ENCODE data around the gene MEIS1.
A peak's percentile ranks its signal among the peaks of the same experiment; 100 is the strongest.

The MEIS1 gene

DNA sequence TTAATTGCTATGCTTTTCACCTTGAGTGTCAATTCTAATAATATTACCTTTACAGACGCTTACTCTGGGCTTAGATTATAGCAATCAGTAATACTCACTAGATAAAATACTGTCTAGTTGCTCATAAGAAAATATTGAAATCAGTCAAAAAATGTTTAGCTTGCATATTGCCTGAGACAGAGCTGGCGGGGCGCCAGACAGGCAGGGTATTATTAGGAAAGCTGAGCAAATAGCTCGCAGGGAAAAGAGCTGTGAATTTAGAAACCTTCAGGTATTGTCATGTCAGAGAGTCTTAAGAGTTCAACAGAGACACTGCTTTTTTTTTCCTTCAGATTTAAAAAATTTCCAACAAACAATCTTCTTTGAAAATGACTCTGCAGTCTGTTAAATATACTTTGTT, 118.4 kb downstream of the MEIS1 start:
- Histone ChIP-seq H3K23ac (ENCODE audit: low read length) (no peak overlapping the region), H3K9ac (ENCODE audit: low read length) (no peak overlapping the region), H3K79me1 (ENCODE audit: low read length) (no peaks in the 10 kb centered on the region), H3K36me3 (ENCODE audit: control insufficient read depth in 1 of 2, insufficient read depth in 2 of 2, low read length in 2 of 2) (peaks cover 4 to 6% of the 10 kb centered on the region in 2 experiments), H2AK5ac (ENCODE audit: low read length) (no peak overlapping the region), H3K4me3 (ENCODE audit: low read depth, low read length) (no peak overlapping the region), H2BK12ac (ENCODE audit: low read length) (no peak overlapping the region), H2AFZ (ENCODE audit: insufficient read depth, low read length, poor library complexity) (no peak overlapping the region), H3K79me2 (ENCODE audit: control insufficient read depth, insufficient read depth, low read length, poor library complexity) (no peaks in the 10 kb centered on the region), H3K4me1 (ENCODE audit: control insufficient read depth in 1 of 2, insufficient read depth in 2 of 2, low read length in 2 of 2) (no peaks in the 10 kb centered on the region), H3K9me3 (ENCODE audit: insufficient read depth, low read depth, low read length) (no peaks in the 10 kb centered on the region), H4K8ac (ENCODE audit: low read depth, low read length) (no peak overlapping the region), H3K4me2 (ENCODE audit: low read length) (no peak overlapping the region), H4K12ac (ENCODE audit: low read depth, low read length) (no peak overlapping the region), H3K14ac (ENCODE audit: low read length) (no peak overlapping the region), H2BK5ac (ENCODE audit: low read depth, low read length, poor library complexity) (no peak overlapping the region), H2BK120ac (ENCODE audit: insufficient read depth, low read length, poor library complexity) (no peak overlapping the region), H3K27ac (ENCODE audit: low read depth, low read length) (no peak overlapping the region), H4K91ac (ENCODE audit: low read depth, low read length) (no peak overlapping the region), H3K27me3 (ENCODE audit: insufficient read depth, low read length) (no peaks in the 10 kb centered on the region), H3K4ac (ENCODE audit: low read depth, low read length) (no peak overlapping the region), H3K18ac (ENCODE audit: low read length) (no peak overlapping the region)
- DNase-seq = peak in 1 of 2 donors; percentile 44
- WGBS (ENCODE audit: extremely low coverage, insufficient coverage, insufficient read length) = no CpG with 5 or more reads among the region's 4 CpGs

DNA sequence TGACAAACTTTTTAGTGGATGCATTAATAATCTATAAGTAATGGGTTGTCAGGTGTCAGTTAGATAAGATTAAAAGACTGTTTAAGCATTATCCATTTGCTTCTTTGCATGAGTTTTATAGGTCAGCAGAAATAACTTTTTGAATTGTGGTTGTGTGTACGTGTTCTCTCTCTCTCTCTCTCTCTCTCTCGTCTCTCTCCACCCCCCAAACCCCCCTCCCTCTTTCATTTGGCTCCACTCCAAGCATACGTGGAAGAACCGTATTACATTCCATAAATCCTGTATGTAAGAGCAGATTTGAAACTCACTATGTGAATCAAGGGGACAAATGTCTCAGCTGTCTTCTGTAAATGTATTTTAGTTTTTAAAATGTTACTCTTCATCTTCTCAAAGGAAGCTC, 120.2 kb downstream of the MEIS1 start:
- no peak overlapping the region for H2AK5ac ChIP-seq (ENCODE audit: low read length)
- H3K4me1 ChIP-seq (ENCODE audit: control insufficient read depth in 1 of 2, insufficient read depth in 2 of 2, low read length in 2 of 2) = no peaks in the 10 kb centered on the region
- no peak overlapping the region for H3K14ac ChIP-seq (ENCODE audit: low read length)
- no peak for DNase-seq
- H4K91ac ChIP-seq (ENCODE audit: low read depth, low read length) = no peak overlapping the region
- peaks cover 2 to 5% of the 10 kb centered on the region in 2 experiments for H3K36me3 ChIP-seq (ENCODE audit: control insufficient read depth in 1 of 2, insufficient read depth in 2 of 2, low read length in 2 of 2)
- no peak overlapping the region for H3K9ac ChIP-seq (ENCODE audit: low read length)
- no peak overlapping the region for H3K27ac ChIP-seq (ENCODE audit: low read depth, low read length)
- no peak overlapping the region for H4K12ac ChIP-seq (ENCODE audit: low read depth, low read length)
- no peaks in the 10 kb centered on the region for H3K27me3 ChIP-seq (ENCODE audit: insufficient read depth, low read length)
- no peak overlapping the region for H4K8ac ChIP-seq (ENCODE audit: low read depth, low read length)
- H2AFZ ChIP-seq (ENCODE audit: insufficient read depth, low read length, poor library complexity) = no peak overlapping the region
- no peak overlapping the region for H2BK120ac ChIP-seq (ENCODE audit: insufficient read depth, low read length, poor library complexity)
- H3K18ac ChIP-seq (ENCODE audit: low read length) = no peak overlapping the region
- H3K79me1 ChIP-seq (ENCODE audit: low read length) = no peaks in the 10 kb centered on the region
- WGBS (ENCODE audit: extremely low coverage, insufficient coverage, insufficient read length) = no CpG with 5 or more reads among the region's 4 CpGs
- no peak overlapping the region for H2BK5ac ChIP-seq (ENCODE audit: low read depth, low read length, poor library complexity)
- H3K4me3 ChIP-seq (ENCODE audit: low read depth, low read length) = no peak overlapping the region
- no peak overlapping the region for H3K4me2 ChIP-seq (ENCODE audit: low read length)
- no peaks in the 10 kb centered on the region for H3K9me3 ChIP-seq (ENCODE audit: insufficient read depth, low read depth, low read length)
- H3K4ac ChIP-seq (ENCODE audit: low read depth, low read length) = no peak overlapping the region
- H3K23ac ChIP-seq (ENCODE audit: low read length) = no peak overlapping the region
- no peaks in the 10 kb centered on the region for H3K79me2 ChIP-seq (ENCODE audit: control insufficient read depth, insufficient read depth, low read length, poor library complexity)
- H2BK12ac ChIP-seq (ENCODE audit: low read length) = no peak overlapping the region

DNA sequence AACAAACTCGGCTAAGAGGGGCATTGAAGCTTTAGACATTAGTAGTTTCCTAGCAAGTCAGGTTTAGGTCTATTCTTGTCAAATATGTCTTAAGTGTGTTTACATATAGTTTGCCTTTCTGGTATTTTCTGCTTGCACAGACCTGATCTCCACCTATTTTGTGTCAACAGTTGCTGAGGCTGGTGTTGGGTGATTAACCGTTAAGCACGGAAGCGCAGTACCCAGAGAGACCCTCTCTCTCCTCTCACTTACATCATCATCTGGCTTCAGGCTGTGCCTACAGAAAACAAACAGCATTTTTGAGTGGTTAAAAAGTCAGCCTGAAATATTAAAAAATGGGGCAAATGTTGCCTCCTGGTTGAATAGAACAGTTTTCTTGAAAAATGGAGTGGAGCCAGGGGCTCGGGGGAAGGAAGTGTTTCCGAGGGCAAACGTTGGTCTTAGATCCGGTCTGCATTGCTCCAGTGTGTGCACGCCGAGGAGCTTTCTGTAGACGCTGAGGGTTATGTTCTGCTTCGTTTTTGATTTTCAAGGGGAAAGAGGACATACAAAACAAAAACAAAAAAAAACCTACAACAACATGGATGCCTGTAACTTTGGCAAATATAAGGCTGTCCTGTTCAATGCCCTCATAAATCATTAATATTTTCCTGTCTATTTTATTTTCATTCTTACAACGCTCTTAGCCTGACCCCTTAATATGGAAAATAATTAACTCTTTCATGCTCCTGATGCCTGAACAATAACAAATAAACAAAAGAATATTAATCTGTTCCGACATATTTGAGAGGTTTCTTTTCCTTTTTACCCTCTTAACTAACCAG, 120.8 kb downstream of the MEIS1 start:
- H3K79me1 ChIP-seq (ENCODE audit: low read length) = no peaks in the 10 kb centered on the region
- H3K23ac ChIP-seq (ENCODE audit: low read length) = no peak overlapping the region
- H4K91ac ChIP-seq (ENCODE audit: low read depth, low read length) = no peak overlapping the region
- H2AK5ac ChIP-seq (ENCODE audit: low read length) = no peak overlapping the region
- H3K9me3 ChIP-seq (ENCODE audit: insufficient read depth, low read depth, low read length) = no peaks in the 10 kb centered on the region
- H3K4ac ChIP-seq (ENCODE audit: low read depth, low read length) = no peak overlapping the region
- H3K36me3 ChIP-seq (ENCODE audit: control insufficient read depth in 1 of 2, insufficient read depth in 2 of 2, low read length in 2 of 2) = peaks cover 2 to 5% of the 10 kb centered on the region in 2 experiments
- H2BK12ac ChIP-seq (ENCODE audit: low read length) = no peak overlapping the region
- no peak overlapping the region for H2BK5ac ChIP-seq (ENCODE audit: low read depth, low read length, poor library complexity)
- no peak overlapping the region for H3K4me3 ChIP-seq (ENCODE audit: low read depth, low read length)
- no peak overlapping the region for H3K18ac ChIP-seq (ENCODE audit: low read length)
- peak in 1 of 2 donors; percentile 3 for DNase-seq
- H4K8ac ChIP-seq (ENCODE audit: low read depth, low read length) = no peak overlapping the region
- H3K27me3 ChIP-seq (ENCODE audit: insufficient read depth, low read length) = no peaks in the 10 kb centered on the region
- no peak overlapping the region for H3K27ac ChIP-seq (ENCODE audit: low read depth, low read length)
- no peak overlapping the region for H3K9ac ChIP-seq (ENCODE audit: low read length)
- no CpG with 5 or more reads among the region's 14 CpGs for WGBS (ENCODE audit: extremely low coverage, insufficient coverage, insufficient read length)
- no peak overlapping the region for H3K14ac ChIP-seq (ENCODE audit: low read length)
- no peaks in the 10 kb centered on the region for H3K79me2 ChIP-seq (ENCODE audit: control insufficient read depth, insufficient read depth, low read length, poor library complexity)
- H2BK120ac ChIP-seq (ENCODE audit: insufficient read depth, low read length, poor library complexity) = no peak overlapping the region
- H3K4me2 ChIP-seq (ENCODE audit: low read length) = no peak overlapping the region
- no peak overlapping the region for H2AFZ ChIP-seq (ENCODE audit: insufficient read depth, low read length, poor library complexity)
- no peaks in the 10 kb centered on the region for H3K4me1 ChIP-seq (ENCODE audit: control insufficient read depth in 1 of 2, insufficient read depth in 2 of 2, low read length in 2 of 2)
- no peak overlapping the region for H4K12ac ChIP-seq (ENCODE audit: low read depth, low read length)

DNA sequence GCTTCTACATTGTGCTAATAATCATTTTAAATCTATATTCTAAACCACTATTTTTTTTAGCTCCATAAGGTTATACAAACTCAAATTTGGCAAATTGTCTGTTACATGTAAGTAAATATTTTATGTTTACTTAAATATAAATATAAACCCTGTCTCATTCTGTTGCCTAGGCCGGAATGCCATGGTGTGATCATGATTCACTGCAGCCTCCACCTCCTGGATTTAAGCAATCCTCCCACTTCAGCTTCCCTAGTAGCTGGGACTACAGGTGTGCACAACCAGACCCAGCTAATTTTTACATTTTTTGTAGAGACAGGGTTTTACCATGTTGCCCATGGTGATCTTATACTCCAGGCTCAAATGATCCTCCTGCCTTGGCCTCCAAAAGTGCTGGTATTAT, 124.7 kb downstream of the MEIS1 start:
- WGBS (ENCODE audit: extremely low coverage, insufficient coverage, insufficient read length) = no CpG with 5 or more reads among the region's 1 CpG
- H4K91ac ChIP-seq (ENCODE audit: low read depth, low read length) = no peak overlapping the region
- H2BK12ac ChIP-seq (ENCODE audit: low read length) = no peak overlapping the region
- peaks cover 0 to 4% of the 10 kb centered on the region in 2 experiments for H3K36me3 ChIP-seq (ENCODE audit: control insufficient read depth in 1 of 2, insufficient read depth in 2 of 2, low read length in 2 of 2)
- H3K27ac ChIP-seq (ENCODE audit: low read depth, low read length) = no peak overlapping the region
- H3K4me1 ChIP-seq (ENCODE audit: control insufficient read depth in 1 of 2, insufficient read depth in 2 of 2, low read length in 2 of 2) = peaks cover 2 to 4% of the 10 kb centered on the region in 2 experiments
- no peak overlapping the region for H3K4ac ChIP-seq (ENCODE audit: low read depth, low read length)
- H4K8ac ChIP-seq (ENCODE audit: low read depth, low read length) = no peak overlapping the region
- no peak overlapping the region for H3K23ac ChIP-seq (ENCODE audit: low read length)
- no peak overlapping the region for H2BK5ac ChIP-seq (ENCODE audit: low read depth, low read length, poor library complexity)
- no peak overlapping the region for H3K9ac ChIP-seq (ENCODE audit: low read length)
- no peaks in the 10 kb centered on the region for H3K27me3 ChIP-seq (ENCODE audit: insufficient read depth, low read length)
- H2BK120ac ChIP-seq (ENCODE audit: insufficient read depth, low read length, poor library complexity) = no peak overlapping the region
- no peaks in the 10 kb centered on the region for H3K79me2 ChIP-seq (ENCODE audit: control insufficient read depth, insufficient read depth, low read length, poor library complexity)
- H2AK5ac ChIP-seq (ENCODE audit: low read length) = no peak overlapping the region
- no peaks in the 10 kb centered on the region for H3K9me3 ChIP-seq (ENCODE audit: insufficient read depth, low read depth, low read length)
- no peak overlapping the region for H3K4me2 ChIP-seq (ENCODE audit: low read length)
- H3K18ac ChIP-seq (ENCODE audit: low read length) = no peak overlapping the region
- H4K12ac ChIP-seq (ENCODE audit: low read depth, low read length) = no peak overlapping the region
- H3K14ac ChIP-seq (ENCODE audit: low read length) = no peak overlapping the region
- DNase-seq = no peak
- H3K79me1 ChIP-seq (ENCODE audit: low read length) = no peaks in the 10 kb centered on the region
- H3K4me3 ChIP-seq (ENCODE audit: low read depth, low read length) = no peak overlapping the region
- H2AFZ ChIP-seq (ENCODE audit: insufficient read depth, low read length, poor library complexity) = no peak overlapping the region
